GM10248 (cell line): ENCODE data around the gene CR1.
"Not testable (repeated sequence)": the region's sequence is repeated elsewhere in the genome, so short reads cannot be mapped to it uniquely, and the experiment has no call there.

Experiments
- CTCF ChIA-PET: fragments of 300-600 bp; sonication (Branson Sonifier 250); formaldehyde crosslinking; extraction: SDS; loops from one replicate; lab custom pipeline; 2021; ENCODE audit warnings: antibody characterized with exemption; lab: Yijun Ruan, JAX
- POLR2A ChIA-PET: fragments of 350-650 bp; sonication (Branson Sonifier 250); formaldehyde crosslinking; extraction: SDS; loops from one replicate; lab custom pipeline; 2020; ENCODE audit warnings: antibody characterized with exemption; lab: Yijun Ruan, JAX
- DNase-seq: peaks from one replicate; pipeline ENCODE4 v3.0.0; 2012; ENCODE audit errors: extremely low spot score
- TF ChIP-seq, protein P1 (sequence below): IDR thresholded peaks from 2 replicates; pipeline ENCODE4 v1.5.1; 2012; ENCODE audit warnings: mild to moderate bottlenecking, low read depth; ENCODE audit errors: extremely low read depth, missing control alignments, control extremely low read depth

Gene CR1

GRCh38 chr1:207474210-207474609, 21.7 kb upstream of the CR1 start:
- DNase-seq, result no peak
- TF ChIP-seq, protein P1, sequence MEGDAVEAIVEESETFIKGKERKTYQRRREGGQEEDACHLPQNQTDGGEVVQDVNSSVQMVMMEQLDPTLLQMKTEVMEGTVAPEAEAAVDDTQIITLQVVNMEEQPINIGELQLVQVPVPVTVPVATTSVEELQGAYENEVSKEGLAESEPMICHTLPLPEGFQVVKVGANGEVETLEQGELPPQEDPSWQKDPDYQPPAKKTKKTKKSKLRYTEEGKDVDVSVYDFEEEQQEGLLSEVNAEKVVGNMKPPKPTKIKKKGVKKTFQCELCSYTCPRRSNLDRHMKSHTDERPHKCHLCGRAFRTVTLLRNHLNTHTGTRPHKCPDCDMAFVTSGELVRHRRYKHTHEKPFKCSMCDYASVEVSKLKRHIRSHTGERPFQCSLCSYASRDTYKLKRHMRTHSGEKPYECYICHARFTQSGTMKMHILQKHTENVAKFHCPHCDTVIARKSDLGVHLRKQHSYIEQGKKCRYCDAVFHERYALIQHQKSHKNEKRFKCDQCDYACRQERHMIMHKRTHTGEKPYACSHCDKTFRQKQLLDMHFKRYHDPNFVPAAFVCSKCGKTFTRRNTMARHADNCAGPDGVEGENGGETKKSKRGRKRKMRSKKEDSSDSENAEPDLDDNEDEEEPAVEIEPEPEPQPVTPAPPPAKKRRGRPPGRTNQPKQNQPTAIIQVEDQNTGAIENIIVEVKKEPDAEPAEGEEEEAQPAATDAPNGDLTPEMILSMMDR, result no peak
- POLR2A ChIA-PET, result no interaction called here
- CTCF ChIA-PET, result interaction anchor here (0.8 to 1.5 kb wide), 3 partner anchors 8 to 20 kb away, joined by 3 to 4 read pairs (median 3); partner anchors contain the start of gene CR2

- ChIA-PET CTCF (interaction anchor here (6.1 kb wide), 1 partner anchor 13 kb away, joined by 25 read pairs; no protein-coding TSS in a partner anchor), POLR2A (no interaction called here)
- DNase-seq, result no peak
- TF ChIP-seq, protein P1, result no peak
These were observed 9.8 kb upstream of the CR1 start for GRCh38 chr1:207486198-207486597.

- ChIA-PET POLR2A (no interaction called here), CTCF (interaction anchor here (1.0 to 6.1 kb wide), 4 partner anchors 8 to 17 kb away, joined by 3 to 25 read pairs (median 3); no protein-coding TSS in a partner anchor)
- TF ChIP-seq, protein P1, result no peak
- no peak for DNase-seq
These were observed 8.3 kb upstream of the CR1 start for GRCh38 chr1:207487636-207488035.

- no peak for DNase-seq
- CTCF ChIA-PET, result interaction anchor here (1.1 to 1.2 kb wide), 2 partner anchors 37 to 443 kb away, joined by 3 read pairs; no protein-coding TSS in a partner anchor
- TF ChIP-seq, protein P1, result no peak
- POLR2A ChIA-PET, result no interaction called here
These were observed 2.7 kb upstream of the CR1 start for GRCh38 chr1:207493212-207493611.

- CTCF ChIA-PET, result interaction anchor here (1.2 kb wide), 1 partner anchor 38 kb away, joined by 3 read pairs; no protein-coding TSS in a partner anchor
- POLR2A ChIA-PET, result interaction anchor here (0.5 kb wide), 1 partner anchor 381 kb away, joined by 6 read pairs; no protein-coding TSS in a partner anchor
- DNase-seq, result no peak
- TF ChIP-seq, protein P1, result no peak
These were observed 1.8 kb upstream of the CR1 start for GRCh38 chr1:207494171-207494570.

GRCh38 chr1:207495281-207495680, 676 bp upstream of the CR1 start:
- CTCF ChIA-PET, result interaction anchor here (1.1 to 1.6 kb wide), 3 partner anchors 41 to 159 kb away, joined by 3 to 6 read pairs (median 3); partner anchors contain the start of gene CR2
- DNase-seq, POLR2A ChIA-PET: not testable (repeated sequence)
- TF ChIP-seq, protein P1, result peak; percentile 4
